Measurements from ENCODE around the gene MAPK1IP1L. TPM values are rescaled to one million over a fixed set of nuclear protein-coding genes. Genes with fewer than 3 reads are reported as not detected.

The MAPK1IP1L gene
- total RNA-seq, 1 experiment from 2014 or later = 97.9 TPM

GRCh38 chr14:55071870-55072640 lies 20.6 kb downstream of the MAPK1IP1L start:
- no peak for TF ChIP-seq TEAD1 (CRISPR knock-in tag; IDR thresholded peaks at IDR 0.05)
- no peak for TF ChIP-seq ZNF263 (CRISPR knock-in tag; IDR thresholded peaks at IDR 0.05; ENCODE audit: low read depth)
- no peak for TF ChIP-seq FOXJ3 (CRISPR knock-in tag; IDR thresholded peaks at IDR 0.05; ENCODE audit: borderline replicate concordance)
- TF ChIP-seq ATF6 (CRISPR knock-in tag; IDR thresholded peaks at IDR 0.05) = no peak
- no peak for TF ChIP-seq AFF4 (CRISPR knock-in tag; IDR thresholded peaks at IDR 0.05; ENCODE audit: borderline replicate concordance)
- no peak for TF ChIP-seq HMGXB4 (CRISPR knock-in tag; IDR thresholded peaks at IDR 0.05)
- no peak for TF ChIP-seq GABPB1 (CRISPR knock-in tag; IDR thresholded peaks at IDR 0.05)
- no peak for TF ChIP-seq HMGA2 (CRISPR knock-in tag; IDR thresholded peaks at IDR 0.05)
- no peak for TF ChIP-seq ZNF512 (CRISPR knock-in tag; IDR thresholded peaks at IDR 0.05; ENCODE audit: borderline replicate concordance)
- TF ChIP-seq NR3C1 (CRISPR knock-in tag; conservative IDR thresholded peaks at IDR 0.05; ENCODE audit: low read depth) = no peak
- Mint-ChIP-seq H3K4me1 (peaks cover 20% of the 10 kb centered on the region), H3K36me3 (no peaks in the 10 kb centered on the region), H3K9me3 (no peaks in the 10 kb centered on the region), H3K4me3 (no peak overlapping the region), H3K27me3 (ENCODE audit: low read depth) (no peaks in the 10 kb centered on the region), H3K27ac (peak overlapping the region; percentile 18; the same call in 1 of the 2 replicates)
- DNase-seq (ENCODE audit: low spot score) (no peak), ATAC-seq (no peak)
- CTCF ChIA-PET = interaction anchor here (0.5 to 3.8 kb wide), 5 partner anchors 12 to 39 kb away, joined by 3 to 21 read pairs (median 5); partner anchors contain the start of gene MAPK1IP1L
- POLR2A ChIA-PET = interaction anchor here (0.6 to 1.1 kb wide), 2 partner anchors 11 to 21 kb away, joined by 3 to 5 read pairs; partner anchors contain the start of gene MAPK1IP1L

- ATAC-seq (no peak), DNase-seq (ENCODE audit: low spot score) (no peak)
- no peak overlapping the region for H3K27ac Mint-ChIP-seq
- no peaks in the 10 kb centered on the region for H3K36me3 Mint-ChIP-seq
- H3K9me3 Mint-ChIP-seq = no peaks in the 10 kb centered on the region
- H3K4me1 Mint-ChIP-seq = peaks cover 20% of the 10 kb centered on the region
- CTCF ChIA-PET = no interaction called here
- no peak for TF ChIP-seq CDX4 (CRISPR knock-in tag; IDR thresholded peaks at IDR 0.05; ENCODE audit: borderline replicate concordance)
- TF ChIP-seq ZNF671 (CRISPR knock-in tag; IDR thresholded peaks at IDR 0.05) = no peak
- H3K4me3 Mint-ChIP-seq = no peak overlapping the region
- POLR2A ChIA-PET = no interaction called here
- H3K27me3 Mint-ChIP-seq (ENCODE audit: low read depth) = no peaks in the 10 kb centered on the region
These were observed 22.4 kb downstream of the MAPK1IP1L start for GRCh38 chr14:55073856-55074255.
